RCC 7860 (cell line): Measurements from ENCODE around the gene FDXACB1.
"Not testable (repeated sequence)": the region's sequence is repeated elsewhere in the genome, so short reads cannot be mapped to it uniquely, and the experiment has no call there.

Experiments used
- DNase-seq: peaks from one replicate; pipeline ENCODE4 v3.0.0-alpha.2; 2015; ENCODE audit warnings: low spot score
- FAIRE-seq: peaks from 2 replicates; lab custom pipeline; 2012; peaks lifted over from hg19 to GRCh38; lab: Jason Lieb, UNC

FDXACB1 gene

GRCh38 chr11:111909378-111909777 lies 30.4 kb upstream of the FDXACB1 start:
- DNase-seq (no peak), FAIRE-seq (no peak)

DNA sequence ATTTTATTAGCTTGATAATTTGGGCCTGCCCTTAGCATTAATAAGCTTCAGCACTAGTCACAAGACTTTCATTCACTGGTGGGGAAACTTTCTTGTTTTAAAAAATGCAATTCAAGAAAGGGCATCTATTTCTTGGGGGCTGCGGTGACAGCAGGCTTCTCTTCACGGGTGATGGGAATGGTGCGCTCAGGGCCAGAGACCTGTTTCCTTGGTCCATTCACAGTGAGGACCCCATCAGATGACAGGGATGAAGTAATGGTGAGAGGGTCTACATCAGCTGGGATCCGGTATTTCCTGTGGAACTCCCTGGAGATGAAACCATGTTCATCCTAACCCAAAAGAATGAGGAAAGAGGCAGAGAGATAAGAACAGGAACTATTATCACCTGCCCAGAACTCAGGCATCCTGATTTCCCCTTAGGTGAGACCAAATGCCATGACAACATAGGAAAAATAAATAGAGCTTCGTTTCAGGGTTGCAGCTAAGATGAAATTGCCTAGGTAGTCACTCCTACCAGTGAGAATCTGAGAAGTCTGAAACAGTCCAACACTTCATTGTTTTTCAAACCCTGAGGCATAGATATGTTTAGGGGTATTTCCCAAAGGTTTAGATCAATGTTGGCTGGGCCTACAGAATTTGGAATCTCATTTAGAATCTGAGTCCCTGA lies 29.8 kb upstream of the FDXACB1 start:
- DNase-seq (no peak), FAIRE-seq (no peak)

DNA sequence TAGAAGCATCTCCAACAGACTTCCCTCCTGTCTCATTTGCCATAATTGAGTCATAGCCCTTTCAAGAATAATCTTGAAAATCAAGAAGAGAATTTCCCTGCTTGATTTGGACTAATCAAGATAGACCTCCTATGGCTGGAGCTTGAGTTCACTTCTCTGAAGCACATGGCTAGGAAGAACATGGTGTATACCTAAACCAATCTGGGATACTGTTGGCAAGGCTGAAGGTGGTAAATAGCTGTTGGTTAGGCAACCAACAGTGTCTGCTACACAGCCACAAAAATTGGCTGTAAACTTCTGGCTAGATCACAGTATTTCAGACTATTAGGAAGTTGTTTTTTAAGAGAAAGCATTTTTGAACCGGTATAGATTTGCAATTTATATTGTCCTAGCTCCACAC lies 27.7 kb upstream of the FDXACB1 start:
- no peak for FAIRE-seq
- no peak for DNase-seq

DNA sequence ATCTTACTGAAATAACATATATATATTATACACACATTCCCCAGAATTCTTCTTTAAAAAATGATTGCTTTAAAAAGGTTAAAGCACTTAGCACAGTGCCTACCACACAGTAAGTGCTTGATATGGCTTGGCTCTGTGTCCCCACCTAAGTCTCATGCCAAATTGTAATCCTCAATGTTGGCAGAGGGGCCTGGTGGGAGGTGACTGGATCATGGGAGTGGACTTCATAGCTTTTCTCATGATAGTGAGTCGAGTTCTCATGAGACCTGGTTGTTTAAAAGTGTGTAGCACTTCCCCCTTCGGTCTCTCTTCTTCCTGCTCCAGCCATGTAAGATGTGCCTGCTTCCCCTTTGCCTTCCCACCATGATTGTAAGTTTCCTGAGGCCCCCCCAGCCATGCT lies 26.4 kb upstream of the FDXACB1 start:
- DNase-seq (no peak), FAIRE-seq (no peak)

GRCh38 chr11:111886844-111887243 lies 7.9 kb upstream of the FDXACB1 start:
- no peak for DNase-seq
- no peak for FAIRE-seq

GRCh38 chr11:111886032-111886431 lies 7.1 kb upstream of the FDXACB1 start:
- FAIRE-seq = no peak

DNA sequence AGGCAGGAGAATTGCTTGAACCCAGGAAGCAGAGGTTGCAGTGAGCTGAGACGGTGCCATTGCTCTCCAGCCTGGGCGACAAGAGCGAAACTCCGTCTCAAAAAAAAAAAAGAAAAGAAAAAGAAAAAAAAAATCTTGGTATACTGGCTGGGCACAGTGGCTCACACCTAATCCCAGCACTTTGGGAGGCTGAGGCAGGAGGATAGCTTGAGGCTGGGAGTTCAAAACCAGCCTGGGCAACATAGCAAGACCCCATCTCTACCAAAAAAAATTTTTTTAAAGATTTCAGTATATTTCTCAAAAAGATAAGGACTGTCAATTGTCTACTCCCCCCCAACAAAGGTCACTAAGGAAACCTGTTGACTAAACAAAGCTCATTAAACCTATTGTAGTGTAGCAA lies 6.1 kb upstream of the FDXACB1 start:
- not testable (repeated sequence) for FAIRE-seq, DNase-seq

More at GRCh38 chr11:111886032-111886431, 7.1 kb upstream of the FDXACB1 start:
- DNase-seq = no peak

DNA sequence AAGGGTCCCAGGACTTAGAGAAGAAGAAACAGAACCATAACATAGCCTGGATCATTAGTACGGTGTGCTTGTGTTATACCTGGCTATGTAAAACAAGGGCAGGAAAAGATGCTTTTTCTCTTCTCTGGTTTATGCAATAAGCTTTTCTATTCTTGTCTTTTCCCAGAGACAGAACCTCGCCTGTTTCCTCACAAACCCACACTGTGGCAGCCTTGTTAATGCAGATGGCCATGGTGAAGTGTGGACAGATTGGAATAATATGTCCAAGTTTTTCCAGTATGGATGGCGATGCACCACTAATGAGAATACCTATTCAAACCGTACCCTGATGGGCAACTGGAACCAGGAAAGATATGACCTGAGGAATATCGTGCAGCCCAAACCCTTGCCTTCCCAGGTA lies 3.2 kb upstream of the FDXACB1 start:
- no peak for FAIRE-seq
- DNase-seq = no peak

- DNase-seq = no peak
- FAIRE-seq = no peak
These were observed 634 bp upstream of the FDXACB1 start for GRCh38 chr11:111879637-111879960.

DNA sequence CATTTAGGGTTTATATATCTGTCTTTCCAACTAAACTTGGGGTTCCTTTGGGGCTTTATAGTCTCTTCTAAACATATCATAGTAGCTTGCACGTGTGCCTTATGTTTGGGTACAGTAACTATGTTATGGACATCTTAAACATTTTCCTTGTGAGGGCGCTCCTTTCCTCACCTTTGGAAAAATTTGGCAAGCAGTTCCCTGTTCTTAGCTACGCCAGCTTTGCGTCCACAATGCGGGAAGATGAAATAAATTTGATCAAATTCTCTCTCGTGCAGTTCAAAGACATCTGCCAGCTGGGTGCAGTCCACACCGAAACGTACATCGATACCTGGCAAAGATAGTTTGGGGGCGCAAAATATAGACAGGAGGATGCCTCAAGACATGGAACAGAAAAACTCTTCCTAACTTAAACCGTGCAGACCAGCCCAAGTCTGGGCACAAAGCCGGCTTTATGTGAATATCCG lies 548 bp downstream of the FDXACB1 start:
- FAIRE-seq (no peak), DNase-seq (no peak)

GRCh38 chr11:111871693-111872161 lies 7.2 kb downstream of the FDXACB1 start:
- DNase-seq (no peak), FAIRE-seq (no peak)

DNA sequence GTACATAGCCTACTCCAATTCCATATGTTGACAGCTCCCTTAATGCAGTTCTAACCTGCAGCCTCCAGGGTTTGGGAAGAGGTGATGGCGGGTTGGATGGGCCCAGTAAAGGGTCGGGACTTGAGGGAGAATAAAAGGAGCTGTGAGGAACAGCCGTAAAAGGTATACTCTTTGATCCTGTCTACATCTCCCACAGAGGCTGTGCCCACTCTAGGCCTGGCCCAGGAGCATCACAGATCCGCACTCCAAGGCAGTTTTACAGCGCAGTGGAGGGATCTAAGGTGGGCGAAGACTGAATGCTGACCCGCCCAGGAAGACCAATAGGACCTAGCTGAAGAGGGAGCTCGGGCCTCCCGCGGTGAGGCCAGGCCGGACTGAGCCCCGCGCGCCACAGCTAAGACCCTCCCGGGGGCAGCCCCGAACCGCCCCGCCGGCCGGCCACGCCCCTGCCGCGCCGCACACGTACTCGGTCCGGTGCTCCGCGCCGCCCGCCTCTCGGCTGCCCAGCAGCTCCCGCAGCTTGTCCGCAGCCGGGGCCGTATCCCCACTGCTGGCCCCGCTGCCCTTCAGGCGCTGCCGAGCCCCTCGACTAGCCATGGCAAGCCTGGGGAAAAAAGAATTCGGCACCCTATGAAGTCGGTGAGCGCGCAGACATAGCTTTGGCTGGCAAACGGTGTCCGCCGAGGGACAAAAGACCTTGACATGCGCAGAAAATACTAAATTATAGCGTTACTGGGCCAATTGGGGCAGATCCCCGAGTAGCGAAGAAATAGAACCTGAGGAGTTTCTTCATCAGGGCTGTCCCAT lies 7.9 kb downstream of the FDXACB1 start, which contains the start of gene ALG9:
Gene ALG9, minus strand, starts transcription at position 696 of the 807 bp plus-strand sequence. Its CDS starts 99 bp downstream, at position 597.
- FAIRE-seq (no peak), DNase-seq (peak; percentile 45)

DNA sequence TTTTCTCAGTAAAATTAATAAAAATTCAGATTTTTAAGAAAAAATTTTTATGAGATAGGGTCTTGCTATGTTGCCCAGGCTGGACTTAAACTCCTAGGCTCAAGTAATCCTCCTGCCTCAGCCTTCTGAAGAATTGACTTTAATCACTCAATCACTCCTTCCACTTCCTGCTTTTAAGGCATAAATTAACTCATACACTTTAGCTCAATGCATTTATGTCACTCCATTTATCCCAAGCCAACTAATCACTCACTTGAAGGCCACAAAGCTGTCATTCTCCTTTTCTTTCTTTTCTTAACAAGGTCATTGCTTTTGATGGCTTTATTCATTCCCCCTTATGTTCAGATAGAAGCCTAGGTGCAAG lies 8.5 kb downstream of the FDXACB1 start:
- FAIRE-seq (no peak), DNase-seq (no peak)

DNA sequence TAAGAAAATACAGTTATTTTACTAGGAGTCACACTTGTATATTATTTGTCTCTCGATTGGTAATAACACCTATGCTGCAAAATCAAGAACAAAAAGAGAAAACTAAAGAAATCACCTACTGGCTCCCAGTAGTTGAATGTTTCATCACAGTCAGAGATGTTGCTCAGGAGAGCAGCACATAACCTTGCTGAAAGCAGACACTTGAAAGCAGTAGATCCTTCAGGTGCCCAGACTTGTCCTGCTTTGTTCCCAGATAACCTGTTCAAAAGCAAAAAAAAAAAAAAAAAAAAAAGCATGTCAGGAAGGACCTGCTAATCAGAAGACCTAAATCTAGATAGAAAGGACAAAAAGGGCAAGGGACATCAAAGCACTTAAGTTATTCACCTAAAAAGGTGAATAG lies 8.9 kb downstream of the FDXACB1 start:
- FAIRE-seq = no peak
- DNase-seq = no peak

- FAIRE-seq (no peak), DNase-seq (no peak)
These were observed 18.7 kb downstream of the FDXACB1 start for GRCh38 chr11:111860257-111860656.

DNA sequence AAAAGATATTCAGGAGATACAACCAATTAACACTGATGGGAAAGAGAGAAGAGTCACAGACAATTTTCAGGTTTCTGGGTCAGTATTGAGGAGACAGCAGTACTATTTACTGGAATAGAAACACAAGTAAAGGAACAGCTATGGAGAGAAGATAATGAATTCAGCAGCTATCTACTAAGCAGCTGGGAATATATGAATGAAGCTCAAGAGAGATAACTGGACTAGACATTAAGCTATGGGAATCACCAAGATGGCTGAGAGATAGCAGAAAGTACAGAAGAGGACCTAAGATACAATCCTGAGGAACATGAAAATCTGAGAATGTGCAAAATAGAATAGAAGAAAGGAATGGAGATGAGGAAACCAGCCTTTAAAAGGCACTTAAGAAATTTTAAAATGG lies 23.5 kb downstream of the FDXACB1 start:
- FAIRE-seq (no peak), DNase-seq (no peak)

DNA sequence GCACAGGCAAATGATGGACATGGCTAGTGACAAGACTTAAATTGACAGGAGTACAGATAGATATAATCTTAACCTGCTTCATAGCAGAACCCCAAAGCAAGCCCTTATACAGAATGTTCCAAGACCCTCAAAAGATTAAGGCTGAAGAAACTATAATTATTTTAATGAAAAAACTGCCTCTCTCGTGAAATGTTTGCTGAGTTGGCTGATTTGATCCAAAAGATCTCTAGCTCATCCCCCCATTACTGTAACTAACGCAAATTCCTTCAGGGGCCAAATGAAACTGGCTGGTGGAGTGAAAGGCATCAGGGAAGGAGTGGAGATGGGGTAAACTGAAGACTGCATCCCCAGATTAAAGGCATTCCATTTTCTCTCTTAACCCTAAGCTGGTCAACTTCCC lies 26.9 kb downstream of the FDXACB1 start:
- DNase-seq (no peak), FAIRE-seq (no peak)

DNA sequence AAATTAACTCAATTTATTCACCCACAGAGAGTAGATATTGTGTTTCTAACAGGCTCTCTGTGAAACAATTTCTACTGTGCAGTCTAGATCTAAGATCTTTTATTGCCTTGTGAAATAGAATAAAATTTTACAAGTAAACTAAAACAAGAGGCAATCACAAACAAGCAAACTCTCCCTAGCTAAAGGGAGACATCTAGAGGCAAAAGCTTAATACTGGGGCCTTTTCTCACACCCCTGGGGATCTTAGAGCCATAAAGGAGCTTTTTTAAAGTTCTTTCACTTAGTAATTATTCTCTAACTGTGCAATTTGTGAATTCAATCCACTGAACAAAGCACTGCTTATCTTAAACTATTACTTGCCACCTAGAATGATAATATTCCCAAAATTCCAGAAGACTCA lies 27.3 kb downstream of the FDXACB1 start:
- no peak for FAIRE-seq
- no peak for DNase-seq

DNA sequence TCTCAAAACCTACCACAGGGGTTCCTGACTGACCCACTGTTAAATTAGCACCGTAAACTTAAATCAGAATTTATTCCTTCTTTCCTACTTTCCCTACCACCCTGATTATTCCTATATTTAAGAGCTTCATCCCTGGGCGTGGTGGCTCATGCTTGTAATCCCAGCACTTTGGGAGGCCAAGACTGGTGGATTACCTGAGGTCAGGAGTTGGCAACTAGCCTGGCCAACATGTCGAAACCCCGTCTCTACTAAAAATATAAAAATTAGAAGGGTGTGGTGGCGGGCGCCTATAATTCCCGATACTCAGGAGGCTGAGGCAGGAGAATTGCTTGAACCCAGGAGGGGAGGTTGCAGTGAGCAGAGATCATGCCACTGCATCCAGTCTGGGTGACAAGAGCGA lies 27.9 kb downstream of the FDXACB1 start:
- DNase-seq (no peak), FAIRE-seq (no peak)

DNA sequence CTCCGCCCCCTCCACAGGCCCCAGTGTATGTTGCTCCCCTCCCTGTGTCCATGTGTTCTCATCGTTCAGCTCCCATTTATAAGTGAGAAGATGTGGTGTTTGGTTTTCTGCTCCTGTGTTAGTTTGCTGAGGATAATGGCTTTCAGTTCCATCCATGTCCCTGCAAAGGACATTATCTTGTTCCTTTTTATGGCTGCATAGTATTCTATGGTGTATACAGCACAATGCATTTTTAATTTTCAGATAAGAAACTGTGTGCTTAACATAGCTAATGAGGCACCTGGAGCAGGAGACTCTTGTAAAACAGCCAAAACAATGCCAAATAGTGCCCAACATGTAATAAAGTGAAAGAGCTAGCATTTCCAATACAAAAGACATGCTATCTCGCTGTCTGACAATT lies 29.3 kb downstream of the FDXACB1 start:
- FAIRE-seq = no peak

GRCh38 chr11:111846636-111847035 lies 32.3 kb downstream of the FDXACB1 start:
- DNase-seq = no peak
- no peak for FAIRE-seq

More for the DNA sequence above, 29.3 kb downstream of the FDXACB1 start:
- no peak for DNase-seq

DNA sequence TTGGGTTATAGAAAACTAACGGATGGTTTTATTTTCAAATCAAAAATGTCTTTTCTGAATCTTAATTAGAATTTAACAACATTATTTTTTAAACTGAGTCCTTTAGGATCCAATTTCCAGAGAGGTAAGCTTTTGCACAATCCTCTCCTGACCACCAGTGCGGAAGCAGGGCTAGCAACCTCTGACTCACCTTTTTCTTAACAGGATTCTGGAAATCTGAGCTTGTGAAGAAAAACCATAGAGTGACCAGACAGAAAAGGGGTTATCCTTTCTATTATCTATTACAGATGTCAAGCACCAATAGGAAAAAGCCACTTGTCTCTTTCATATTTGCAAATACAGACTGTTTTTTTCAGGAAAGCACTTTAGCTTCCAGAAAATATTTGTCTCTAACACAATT lies 32.9 kb downstream of the FDXACB1 start:
- peak; percentile 17 for DNase-seq
- FAIRE-seq = peak; percentile 26
